HPDE6-E6E7 (cell line): ENCODE data around the gene CTSF.
"Not testable (repeated sequence)": the region's sequence is repeated elsewhere in the genome, so short reads cannot be mapped to it uniquely, and the experiment has no call there.

Experiments
- DNase-seq: peaks from one replicate; pipeline ENCODE4 v3.0.0; 2011; ENCODE audit warnings: missing footprints; ENCODE audit errors: extremely low spot score

Gene CTSF

DNA sequence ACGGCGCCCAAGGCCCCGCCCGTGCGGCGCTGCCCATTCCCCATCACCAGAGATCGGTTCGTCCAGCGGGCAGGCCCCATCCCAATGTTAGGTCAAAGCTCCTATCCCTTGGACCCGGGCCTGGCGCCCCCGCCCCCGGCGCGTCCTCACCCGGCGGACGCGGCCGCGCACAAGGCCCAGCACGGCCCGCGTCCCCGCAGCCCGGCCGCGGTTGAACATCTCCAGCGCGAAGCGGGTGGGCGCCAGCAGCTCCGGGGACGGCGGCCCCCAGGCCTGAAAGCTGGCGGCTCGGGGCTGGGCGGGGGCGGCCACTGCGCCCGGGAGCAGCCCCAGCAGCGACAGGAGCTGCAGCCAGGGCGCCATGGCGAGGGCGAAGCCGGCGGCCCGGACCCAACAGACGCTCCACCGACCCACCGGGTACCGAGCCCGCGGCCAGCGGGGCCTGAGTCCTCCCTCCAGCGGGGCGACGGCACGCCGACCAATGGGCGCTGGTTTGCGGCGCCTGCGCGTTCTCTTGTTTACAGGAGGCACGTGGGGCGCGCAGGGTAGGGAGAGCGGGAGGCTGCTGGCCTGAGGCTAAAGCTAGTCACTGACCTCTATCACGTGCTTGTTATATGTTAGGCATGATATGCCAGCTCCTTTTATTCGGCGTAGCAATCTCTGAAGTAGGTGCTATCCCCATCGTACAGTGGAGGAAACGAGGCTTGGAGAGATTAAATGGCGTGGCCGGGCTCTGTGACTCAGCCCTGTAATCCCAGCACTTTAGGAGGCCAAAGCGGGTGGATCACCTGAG, at the start of gene CTSF:
Gene CTSF (minus strand): TSS at position 483 of the 793 bp plus-strand sequence. CDS start 120 bp downstream, at position 363.
- peak; percentile 98 for DNase-seq

DNA sequence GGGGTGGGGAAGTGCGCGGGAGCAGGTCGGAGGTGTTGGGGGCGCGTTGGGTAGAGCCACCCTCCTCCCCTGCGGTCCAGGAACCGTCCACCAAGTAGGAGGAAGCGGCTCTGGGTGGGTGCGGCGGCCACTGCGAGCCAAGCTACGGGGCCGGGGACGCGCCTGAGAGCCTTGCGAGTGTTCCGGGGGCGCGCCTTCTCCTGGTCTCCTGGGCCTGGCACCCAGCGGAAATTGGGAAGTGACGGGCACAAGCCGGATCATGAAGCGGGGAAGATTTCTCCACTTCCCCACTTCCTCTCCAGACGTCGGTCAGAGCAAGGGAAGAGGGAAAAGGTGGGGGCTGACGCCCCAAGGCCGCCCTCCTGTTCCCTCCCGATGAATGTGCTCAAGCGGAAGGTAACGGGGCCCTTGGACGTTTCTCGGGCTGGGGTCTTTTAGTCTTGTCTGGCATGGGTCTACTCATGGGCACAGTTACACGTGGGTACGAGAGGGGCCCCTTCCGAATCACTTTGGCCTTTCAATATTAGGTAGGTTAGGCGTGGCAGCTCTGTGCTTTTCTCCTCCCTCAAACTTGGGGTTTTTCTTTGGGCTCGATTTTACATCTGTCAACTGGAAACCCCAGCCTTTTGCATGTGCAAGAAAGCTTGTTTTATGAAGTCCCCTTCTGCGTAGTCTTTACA, 48.9 kb upstream of the CTSF start:
- DNase-seq, result no peak

DNA sequence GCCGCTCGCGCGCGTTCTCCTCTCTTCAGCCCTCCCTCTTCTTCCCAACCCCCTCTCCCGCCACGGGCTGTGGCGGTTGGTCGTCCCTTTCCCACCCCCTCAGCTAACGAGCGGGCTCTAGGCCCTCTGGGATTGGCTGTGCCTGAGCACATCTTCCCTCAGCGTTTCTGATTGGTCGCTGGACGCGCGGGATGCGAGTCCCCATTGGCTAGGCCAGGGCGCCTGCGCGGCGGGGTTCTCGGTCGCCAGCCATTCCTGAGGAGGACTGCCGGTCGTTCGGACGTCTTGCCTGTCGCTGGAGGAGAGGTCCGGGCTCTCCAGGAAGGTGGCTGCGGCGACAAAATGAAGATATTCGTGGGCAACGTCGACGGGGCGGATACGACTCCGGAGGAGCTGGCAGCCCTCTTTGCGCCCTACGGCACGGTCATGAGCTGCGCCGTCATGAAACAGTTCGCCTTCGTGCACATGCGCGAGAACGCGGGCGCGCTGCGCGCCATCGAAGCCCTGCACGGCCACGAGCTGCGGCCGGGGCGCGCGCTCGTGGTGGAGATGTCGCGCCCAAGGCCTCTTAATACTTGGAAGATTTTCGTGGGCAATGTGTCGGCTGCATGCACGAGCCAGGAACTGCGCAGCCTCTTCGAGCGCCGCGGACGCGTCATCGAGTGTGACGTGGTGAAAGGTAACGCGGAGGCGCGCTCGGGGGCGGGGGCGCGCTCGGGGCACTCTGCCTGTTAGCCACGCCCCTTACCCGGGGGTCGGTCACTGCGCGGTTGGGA, 48.2 kb upstream of the CTSF start, which contains the start of gene RBM14:
Gene RBM14 (plus strand): TSS at position 252 of the 776 bp plus-strand sequence. CDS start 91 bp downstream, at position 343.
- DNase-seq, result peak; percentile 100

DNA sequence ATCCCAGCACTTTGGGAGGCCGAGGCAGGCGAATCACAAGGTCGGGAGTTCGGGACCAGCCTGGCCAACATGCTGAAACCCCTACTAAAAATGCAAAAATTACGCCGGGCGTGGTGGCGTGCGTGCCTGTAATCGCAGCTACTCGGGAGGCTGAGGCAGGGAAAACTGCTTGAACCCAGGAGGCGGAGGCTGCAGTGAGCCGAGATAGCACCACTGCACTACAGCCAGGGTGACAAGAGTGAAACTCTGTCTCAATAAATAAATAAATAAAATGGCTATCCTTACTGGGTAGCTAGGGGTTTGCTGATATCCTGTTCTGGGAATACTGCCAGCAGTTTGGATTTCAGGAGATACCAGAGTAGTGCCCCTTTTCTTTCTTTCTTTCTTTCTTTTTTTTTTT, 45.7 kb upstream of the CTSF start:
- no peak for DNase-seq

DNA sequence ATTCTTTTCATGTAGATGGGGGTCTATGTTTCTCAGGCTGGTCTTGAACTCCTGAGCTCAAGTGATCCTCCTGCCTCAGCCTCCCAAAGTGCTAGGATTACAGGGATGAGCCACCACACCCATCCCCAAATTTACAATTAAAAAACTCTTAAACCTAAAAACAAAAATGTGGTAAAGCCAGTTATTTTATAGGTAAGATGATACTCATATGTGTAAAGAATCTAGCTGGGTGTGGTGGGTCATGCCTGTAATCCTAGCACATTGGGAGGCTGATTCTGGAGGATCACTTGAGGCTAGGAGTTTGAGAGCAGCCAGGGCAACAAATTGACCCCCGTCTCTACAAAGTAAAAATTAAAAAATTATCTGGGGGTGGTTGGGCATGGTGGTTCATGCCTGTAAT, 44.1 kb upstream of the CTSF start:
- no peak for DNase-seq

DNA sequence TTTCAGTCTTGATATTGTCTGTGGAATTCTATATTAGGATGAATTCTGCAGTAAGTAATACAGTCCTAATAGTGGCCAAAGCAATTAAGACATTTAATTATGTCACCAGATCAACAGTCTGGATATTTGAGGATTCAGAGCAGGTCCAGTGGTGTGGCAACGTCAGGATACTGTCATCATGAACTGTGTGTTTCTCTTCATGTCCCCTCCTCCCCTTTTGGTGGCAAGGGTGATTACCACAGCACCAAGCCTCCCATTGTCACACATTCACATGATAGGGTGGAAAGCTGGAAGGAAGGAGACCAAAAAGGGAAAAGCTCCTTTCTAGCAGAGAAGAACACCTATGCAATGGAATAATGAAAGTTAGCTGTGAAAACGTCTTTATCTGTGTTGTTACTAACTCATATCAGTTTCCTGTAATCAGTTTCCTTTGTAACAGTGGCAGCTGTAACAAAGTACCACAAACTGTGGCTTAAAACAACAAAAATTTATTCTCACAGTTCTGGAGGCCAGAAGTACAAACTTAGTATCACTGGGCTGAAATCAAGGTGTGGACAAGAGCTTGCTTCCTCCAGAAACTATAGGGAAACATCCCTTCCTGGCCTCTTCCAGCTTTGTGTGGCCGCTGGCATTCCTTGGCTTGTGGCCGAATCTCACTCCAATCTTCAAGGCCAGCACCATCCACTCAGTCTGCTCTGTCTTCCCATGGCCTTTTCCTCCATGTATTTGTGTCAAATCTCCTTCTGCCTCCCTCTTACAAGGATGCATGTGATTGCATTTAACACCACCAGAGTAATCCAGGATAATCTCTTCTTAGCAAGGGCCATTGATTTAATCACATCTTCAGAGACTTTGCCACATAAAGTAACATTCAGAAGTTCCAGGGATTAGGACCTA, 41.6 kb upstream of the CTSF start:
- DNase-seq, result no peak

DNA sequence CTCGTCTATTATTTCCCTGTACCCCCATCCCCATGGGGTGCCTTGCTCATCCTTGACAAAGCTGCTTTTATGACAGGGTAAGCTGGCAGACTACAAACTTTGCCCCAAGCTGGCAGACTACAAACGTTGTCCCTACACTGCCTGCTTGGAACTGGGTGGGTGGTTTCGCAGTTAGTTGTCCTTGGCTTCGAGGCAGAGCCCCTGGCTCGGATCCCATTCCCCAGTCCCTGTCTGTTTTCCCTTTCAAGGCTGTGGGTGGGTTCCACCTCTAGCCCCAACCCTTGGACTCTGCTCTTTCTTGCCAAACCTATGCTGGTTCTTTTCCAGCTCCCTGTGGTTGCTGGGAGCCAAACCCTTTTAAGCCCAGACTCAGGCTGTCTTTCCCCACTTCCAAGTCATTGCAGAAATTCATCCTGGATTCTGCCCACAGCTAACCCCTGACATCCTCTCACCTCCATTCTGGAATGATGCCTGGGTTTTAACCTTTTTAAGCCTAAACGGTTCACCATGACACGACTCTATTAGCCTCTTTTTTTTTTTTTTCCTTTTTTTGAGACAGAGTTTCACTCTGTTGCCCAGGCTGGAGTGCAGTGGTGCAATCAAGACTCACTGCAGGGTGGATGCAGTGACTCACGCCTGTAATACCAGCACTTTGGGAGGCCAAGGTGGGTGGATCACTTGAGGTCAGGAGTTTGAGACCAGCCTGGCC, 38.9 kb upstream of the CTSF start:
- DNase-seq, result no peak

DNA sequence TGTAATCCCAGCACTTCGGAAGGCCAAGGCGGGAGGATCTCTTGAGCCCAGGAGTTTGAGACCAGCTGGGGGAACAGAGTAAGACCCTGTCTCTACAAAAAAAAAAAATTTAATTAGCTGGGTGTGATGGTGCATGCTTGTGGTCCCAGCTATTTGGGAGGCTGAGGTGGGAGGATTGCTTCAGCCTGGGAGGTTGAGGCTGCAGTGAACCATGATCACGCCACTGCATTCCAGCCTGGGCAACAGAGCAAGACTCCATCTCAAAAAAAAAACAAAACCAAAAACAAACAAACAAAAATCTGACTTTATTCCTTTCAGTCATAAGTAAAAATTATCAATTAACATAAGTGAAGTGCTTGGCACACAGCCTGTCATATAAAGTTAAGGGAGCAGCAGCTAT, 38.2 kb upstream of the CTSF start:
- DNase-seq, result not testable (repeated sequence)

DNA sequence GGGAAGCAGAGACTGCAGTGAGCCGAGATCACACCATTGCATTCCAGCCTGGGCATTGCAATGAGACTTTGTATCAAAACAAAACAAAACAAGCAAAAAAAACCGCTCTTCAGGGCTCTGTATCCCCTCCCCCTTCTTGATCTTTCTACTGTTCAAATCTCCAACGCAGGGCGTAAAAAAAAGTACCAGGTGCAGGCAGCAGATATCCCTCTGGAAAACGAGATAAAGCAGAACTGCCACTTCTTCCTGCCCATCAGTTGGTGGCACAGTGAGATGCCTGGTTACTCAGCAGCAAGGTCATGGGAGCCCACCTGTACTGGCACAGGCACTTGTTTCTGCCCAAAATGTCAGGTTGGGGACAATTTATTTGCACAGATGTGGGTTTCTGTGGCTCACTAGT, 35.7 kb upstream of the CTSF start:
- DNase-seq, result no peak

DNA sequence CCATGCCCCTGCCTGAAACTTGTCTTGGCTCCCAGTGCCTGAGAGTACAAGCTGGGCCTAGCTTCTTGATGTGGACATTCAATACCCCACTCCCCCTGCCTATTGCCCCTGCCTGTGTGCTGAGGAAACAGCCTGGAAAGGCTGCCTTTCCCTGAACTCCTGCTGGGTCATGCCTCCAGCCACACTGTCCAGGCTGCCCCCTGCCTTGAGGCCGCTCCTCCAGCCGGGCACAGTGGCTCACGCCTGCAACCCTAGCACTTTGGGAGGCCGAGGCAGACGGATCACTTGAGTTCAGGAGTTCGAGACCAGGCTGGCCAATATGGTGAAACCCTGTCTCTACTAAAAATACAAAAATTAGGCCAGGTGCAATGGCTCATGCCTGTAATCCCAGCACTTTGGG, 34.7 kb upstream of the CTSF start:
- no peak for DNase-seq

DNA sequence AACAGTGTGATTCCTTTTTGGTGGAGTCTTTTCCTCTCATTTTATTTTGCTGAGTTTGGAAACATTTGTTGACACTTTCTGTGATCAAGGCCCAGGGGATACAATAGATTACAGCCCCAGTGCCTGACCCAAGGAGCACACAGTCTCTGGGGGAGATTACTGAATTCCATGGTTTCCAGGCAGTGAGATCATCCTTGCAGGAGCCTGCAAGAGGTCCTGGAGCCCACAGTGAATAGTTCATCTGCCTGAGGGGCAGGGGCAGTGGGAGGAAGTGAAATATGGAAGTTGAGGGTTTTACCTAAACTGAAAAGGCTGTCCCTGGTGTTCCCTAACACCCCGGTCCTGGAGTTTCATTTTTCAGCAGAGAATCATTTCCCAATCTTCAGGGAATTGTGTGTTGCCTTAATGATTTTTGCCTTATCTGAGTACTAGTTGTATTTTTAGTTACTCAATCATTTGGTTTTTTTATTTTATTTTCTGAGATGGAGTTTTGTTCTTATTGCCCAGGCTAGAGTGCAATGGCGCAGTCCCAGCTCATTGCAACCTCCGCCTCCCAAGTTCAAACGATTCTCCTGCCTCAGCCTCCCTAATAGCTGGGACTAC, 32.3 kb upstream of the CTSF start:
- DNase-seq, result no peak

DNA sequence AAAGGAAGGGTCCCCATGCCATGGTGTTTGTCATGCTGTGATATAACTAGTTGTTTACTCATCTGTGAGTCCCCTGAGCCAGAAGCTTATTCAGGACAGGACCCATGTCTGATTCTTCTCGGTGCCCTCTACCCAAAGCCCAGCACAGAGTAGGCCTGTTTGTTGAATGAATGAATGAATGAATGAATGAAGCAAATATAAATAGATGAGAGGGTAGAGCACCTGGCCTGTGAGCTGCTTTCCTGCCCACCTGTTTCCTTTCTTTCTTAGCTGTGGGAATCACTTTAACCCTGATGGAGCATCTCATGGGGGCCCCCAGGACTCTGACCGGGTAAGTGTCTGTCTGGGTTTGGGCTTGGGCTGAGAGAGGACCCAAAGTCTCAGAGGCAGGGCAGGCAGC, 31.8 kb upstream of the CTSF start:
- no peak for DNase-seq

DNA sequence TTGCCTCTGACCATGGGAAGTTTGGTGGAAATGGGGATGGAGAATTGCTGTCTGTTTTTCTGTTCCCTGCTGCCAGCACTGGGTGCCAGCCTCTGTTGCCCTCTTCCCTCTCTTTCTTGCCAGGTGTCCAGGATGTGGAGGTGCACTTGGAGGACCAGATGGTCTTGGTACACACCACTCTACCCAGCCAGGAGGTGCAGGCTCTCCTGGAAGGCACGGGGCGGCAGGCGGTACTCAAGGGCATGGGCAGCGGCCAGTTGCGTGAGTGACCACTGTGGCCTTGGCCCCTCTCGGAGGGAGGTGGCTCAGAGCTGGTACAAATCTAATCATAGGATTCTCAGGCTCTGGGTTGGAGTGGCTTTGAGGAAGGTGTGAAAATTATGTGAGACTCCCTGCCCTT, 30.6 kb upstream of the CTSF start:
- DNase-seq, result no peak

DNA sequence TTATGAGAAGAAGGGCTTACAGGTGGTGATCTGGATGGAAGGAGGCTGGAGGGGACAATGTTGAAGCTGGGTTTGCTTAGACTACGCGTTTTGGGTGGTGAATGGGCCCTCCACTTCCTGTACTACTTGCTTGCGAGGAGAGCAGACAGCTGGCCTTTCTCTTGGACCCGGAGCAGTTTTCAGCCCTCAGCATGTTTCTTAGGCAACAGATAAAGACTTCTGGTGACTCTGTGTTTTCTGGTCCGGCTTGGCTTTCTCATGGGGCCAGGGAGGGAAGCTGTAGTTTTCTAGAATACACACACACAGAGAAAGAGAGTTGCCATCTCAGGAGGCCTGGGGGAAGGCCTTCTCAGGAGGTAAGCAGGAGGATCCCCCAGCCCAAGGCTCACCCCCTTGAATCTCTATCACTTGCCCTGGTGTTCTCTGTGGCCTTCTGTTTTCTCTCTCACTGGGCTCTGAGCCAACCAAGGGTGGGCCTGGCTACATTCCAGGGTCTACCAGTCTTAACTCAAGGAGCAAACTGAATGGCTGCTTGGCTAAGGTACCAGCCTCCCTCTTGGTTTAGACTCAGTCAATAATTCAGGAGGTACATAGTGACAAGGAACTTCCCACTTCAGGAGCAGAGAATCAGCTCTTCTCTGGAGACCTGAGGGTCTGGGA, 27.0 kb upstream of the CTSF start:
- no peak for DNase-seq

DNA sequence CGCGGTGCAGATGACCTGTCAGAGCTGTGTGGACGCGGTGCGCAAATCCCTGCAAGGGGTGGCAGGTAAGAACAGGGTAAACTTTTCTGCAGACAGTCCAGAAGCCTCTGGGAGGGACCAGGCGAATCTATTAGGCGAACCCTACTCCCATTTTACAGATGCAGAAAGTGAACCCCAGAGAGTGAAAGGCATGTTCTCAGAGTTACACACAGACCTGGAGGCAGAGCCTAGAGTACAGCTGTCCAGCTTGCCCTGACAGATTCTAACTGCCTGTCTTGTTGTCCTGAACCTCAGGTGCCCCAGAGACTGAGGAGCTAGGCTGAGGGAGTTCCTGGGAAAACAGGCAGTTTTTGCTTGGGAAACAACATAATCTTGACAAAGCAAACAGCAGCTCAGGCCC, 25.2 kb upstream of the CTSF start:
- no peak for DNase-seq

DNA sequence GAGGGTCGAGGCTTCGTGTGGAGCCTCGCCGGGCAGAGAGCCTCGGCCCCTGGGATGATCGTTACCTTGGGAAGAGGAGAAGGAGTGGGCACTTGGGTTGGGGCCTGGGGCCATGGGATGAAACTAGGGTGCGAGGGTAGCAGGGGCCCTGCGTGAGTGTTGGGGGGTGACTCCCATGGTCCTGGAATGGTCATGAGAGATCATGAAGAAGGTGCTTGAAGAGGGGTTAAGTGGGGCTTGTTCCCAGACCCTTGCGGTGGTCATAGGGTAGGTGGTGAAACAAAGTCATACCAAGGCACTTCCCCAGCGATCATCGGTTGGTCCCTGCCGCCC, 24.9 kb upstream of the CTSF start:
- DNase-seq, result no peak

DNA sequence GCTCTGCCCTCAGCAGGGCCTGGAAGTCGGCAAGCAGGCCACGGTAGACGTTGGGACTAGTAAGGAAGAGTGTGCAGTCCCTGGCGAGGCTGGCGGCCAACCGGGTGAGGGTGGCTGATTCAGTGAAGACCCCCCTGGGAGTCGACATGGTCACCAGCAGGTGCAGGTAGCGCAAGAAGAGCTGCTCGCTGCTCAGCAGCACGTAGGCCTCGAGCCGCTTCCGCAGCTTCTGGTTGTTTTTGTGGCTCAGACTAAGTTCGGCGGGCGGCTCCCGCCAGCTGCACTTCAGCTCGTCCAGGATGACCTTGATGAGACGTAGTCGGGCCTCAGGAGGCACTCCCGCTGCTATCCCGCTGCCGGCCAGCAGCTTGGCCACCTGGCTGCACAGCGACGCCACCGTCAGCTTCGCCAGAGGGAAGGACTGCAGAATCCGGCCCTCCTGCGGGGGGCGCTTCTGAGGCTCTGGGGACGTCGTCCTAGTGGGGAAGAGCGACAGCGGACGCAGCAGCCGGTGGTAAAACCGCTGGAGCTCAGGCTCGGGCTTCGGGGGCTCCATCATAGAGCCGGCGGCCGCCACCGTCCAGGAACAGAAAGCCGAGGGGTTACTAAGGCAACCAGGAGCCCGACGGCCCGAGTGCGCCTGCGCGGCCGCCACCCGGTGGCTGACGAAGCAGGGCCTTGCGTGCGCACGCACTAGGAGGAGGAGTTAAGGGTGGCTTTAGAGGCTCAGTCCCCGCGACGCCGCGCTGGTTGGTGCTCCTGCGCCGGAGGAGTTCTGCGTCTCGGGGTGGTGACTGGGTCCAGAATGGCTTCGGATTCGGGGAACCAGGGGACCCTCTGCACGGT, 24.3 kb upstream of the CTSF start, which contains the start of the genes CCDC87 and CCS:
Gene CCDC87 (minus strand): TSS at position 607 of the 846 bp plus-strand sequence. CDS start 48 bp downstream, at position 559.
Gene CCS (plus strand): TSS at position 729 of the 846 bp plus-strand sequence. CDS start 77 bp downstream, at position 806.
- peak; percentile 100 for DNase-seq

DNA sequence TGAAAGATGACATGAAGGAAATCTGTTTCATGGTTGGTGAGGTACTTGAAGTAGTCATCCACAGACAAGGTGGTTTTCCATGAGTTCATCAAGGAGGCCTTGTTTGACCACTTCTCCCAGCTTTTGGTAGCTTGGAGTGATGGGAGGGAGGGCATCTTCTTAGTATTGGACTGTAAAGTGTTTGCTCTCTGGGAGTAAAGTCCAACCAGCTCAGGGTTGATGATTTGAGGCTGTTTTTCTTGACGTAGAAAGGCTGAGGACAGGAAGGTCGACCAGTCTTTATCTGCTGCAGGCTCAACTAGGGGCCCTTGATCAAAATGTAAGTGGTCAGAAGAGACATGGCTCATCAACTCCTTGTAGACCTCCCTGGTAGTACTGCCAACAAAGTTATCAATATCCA, 22.8 kb upstream of the CTSF start:
- DNase-seq, result no peak
